ENCODE measurements around the gene LY6G6F.

GRCh38 chr6:31659649-31660380 is 46.9 kb upstream of the LY6G6F start:
- TF ChIP-seq POLR2A (IDR thresholded peaks at IDR 0.05; ENCODE audit: low read length) (no peak), GATA1 (IDR thresholded peaks at IDR 0.05; ENCODE audit: low read depth, low read length) (no peak)
